Measurements from ENCODE around the gene PHLDA2. TPM values are rescaled to one million over a fixed set of nuclear protein-coding genes. Genes with fewer than 3 reads are reported as not detected.

PHLDA2 gene
- total and polyA plus RNA-seq, 2 experiments from 2014 or later, result 11.7 to 66.0 TPM

GRCh38 chr11:2974272-2974671, 45.1 kb upstream of the PHLDA2 start:
- WGBS, 2 experiments (ENCODE audit: low coverage in 1 of 2, low lambda C conversion rate in 2 of 2, missing lambda C conversion rate in 2 of 2), result 95 to 96% methylated on average over 3 of the region's 3 CpGs
- Histone ChIP-seq H3K27me3 (replicated peaks; ENCODE audit: insufficient read depth) (no peaks in the 10 kb centered on the region), H4K20me1 (ENCODE audit: insufficient read depth) (no peaks in the 10 kb centered on the region), H3K9me3 (ENCODE audit: low read depth) (no peaks in the 10 kb centered on the region), H3K27ac (no peak overlapping the region), H3F3A (ENCODE audit: insufficient read depth) (no peaks in the 10 kb centered on the region), H3K4me3 (no peak overlapping the region), H3K9me2 (ENCODE audit: insufficient read depth) (no peaks in the 10 kb centered on the region), H3K9ac (no peak overlapping the region), H3K4me1 (ENCODE audit: insufficient read depth) (no peaks in the 10 kb centered on the region), H3K79me2 (ENCODE audit: insufficient read depth) (peaks cover 94% of the 10 kb centered on the region), H3K36me3 (ENCODE audit: low read depth) (peaks cover 67% of the 10 kb centered on the region), H2AFZ (no peak overlapping the region), H3K4me2 (ENCODE audit: unreplicated experiment) (no peak overlapping the region)
- no peak for TF ChIP-seq EZH2phosphoT487 (IDR thresholded peaks at IDR 0.05; ENCODE audit: insufficient read depth, low read depth)
- no peak for TF ChIP-seq EZH2 (IDR thresholded peaks at IDR 0.05; ENCODE audit: insufficient read depth, poor library complexity, severe bottlenecking)
- no peak for DNase-seq
- in situ Hi-C loops (cut with MboI), result no loop called here

- Histone ChIP-seq H3K79me2 (ENCODE audit: insufficient read depth) (peaks cover 79% of the 10 kb centered on the region), H4K20me1 (ENCODE audit: insufficient read depth) (no peaks in the 10 kb centered on the region), H3K36me3 (ENCODE audit: low read depth) (peaks cover 65% of the 10 kb centered on the region), H3K4me2 (ENCODE audit: unreplicated experiment) (no peak overlapping the region), H2AFZ (no peak overlapping the region), H3K9me2 (ENCODE audit: insufficient read depth) (no peaks in the 10 kb centered on the region), H3K27ac (no peak overlapping the region), H3K9ac (no peak overlapping the region), H3K4me1 (ENCODE audit: insufficient read depth) (no peaks in the 10 kb centered on the region), H3K9me3 (ENCODE audit: low read depth) (no peaks in the 10 kb centered on the region), H3K27me3 (replicated peaks; ENCODE audit: insufficient read depth) (no peaks in the 10 kb centered on the region), H3F3A (ENCODE audit: insufficient read depth) (no peaks in the 10 kb centered on the region), H3K4me3 (no peak overlapping the region)
- 79 to 81% methylated on average over 6 of the region's 6 CpGs for WGBS, 2 experiments (ENCODE audit: low coverage in 1 of 2, low lambda C conversion rate in 2 of 2, missing lambda C conversion rate in 2 of 2)
- DNase-seq, result no peak
- in situ Hi-C loops (cut with MboI), result no loop called here
- TF ChIP-seq EZH2phosphoT487 (IDR thresholded peaks at IDR 0.05; ENCODE audit: insufficient read depth, low read depth), result no peak
- TF ChIP-seq EZH2 (IDR thresholded peaks at IDR 0.05; ENCODE audit: insufficient read depth, poor library complexity, severe bottlenecking), result no peak
These were observed 39.2 kb upstream of the PHLDA2 start for GRCh38 chr11:2968341-2968900.

- in situ Hi-C loops (cut with MboI), result no loop called here
- Histone ChIP-seq H2AFZ (no peak overlapping the region), H3K4me3 (no peak overlapping the region), H3K27ac (no peak overlapping the region), H3K9me2 (ENCODE audit: insufficient read depth) (no peaks in the 10 kb centered on the region), H3K79me2 (ENCODE audit: insufficient read depth) (peaks cover 62% of the 10 kb centered on the region), H3K4me1 (ENCODE audit: insufficient read depth) (no peaks in the 10 kb centered on the region), H3K36me3 (ENCODE audit: low read depth) (peaks cover 56% of the 10 kb centered on the region), H3K9ac (no peak overlapping the region), H4K20me1 (ENCODE audit: insufficient read depth) (no peaks in the 10 kb centered on the region), H3K9me3 (ENCODE audit: low read depth) (no peaks in the 10 kb centered on the region), H3K4me2 (ENCODE audit: unreplicated experiment) (no peak overlapping the region), H3K27me3 (replicated peaks; ENCODE audit: insufficient read depth) (no peaks in the 10 kb centered on the region), H3F3A (ENCODE audit: insufficient read depth) (no peaks in the 10 kb centered on the region)
- DNase-seq, result no peak
- TF ChIP-seq EZH2 (IDR thresholded peaks at IDR 0.05; ENCODE audit: insufficient read depth, poor library complexity, severe bottlenecking), result no peak
- no peak for TF ChIP-seq EZH2phosphoT487 (IDR thresholded peaks at IDR 0.05; ENCODE audit: insufficient read depth, low read depth)
- WGBS, 2 experiments (ENCODE audit: low coverage in 1 of 2, low lambda C conversion rate in 2 of 2, missing lambda C conversion rate in 2 of 2), result 94 to 95% methylated on average over 4 of the region's 4 CpGs
These were observed 35.6 kb upstream of the PHLDA2 start for GRCh38 chr11:2964782-2965181.

- Histone ChIP-seq H3K9me2 (ENCODE audit: insufficient read depth) (no peaks in the 10 kb centered on the region), H3K4me1 (ENCODE audit: insufficient read depth) (no peaks in the 10 kb centered on the region), H3K27me3 (replicated peaks; ENCODE audit: insufficient read depth) (no peaks in the 10 kb centered on the region), H3K4me3 (no peak overlapping the region), H3F3A (ENCODE audit: insufficient read depth) (no peaks in the 10 kb centered on the region), H2AFZ (no peak overlapping the region), H3K36me3 (ENCODE audit: low read depth) (peaks cover 56% of the 10 kb centered on the region), H3K9me3 (ENCODE audit: low read depth) (no peaks in the 10 kb centered on the region), H4K20me1 (ENCODE audit: insufficient read depth) (no peaks in the 10 kb centered on the region), H3K79me2 (ENCODE audit: insufficient read depth) (peaks cover 62% of the 10 kb centered on the region), H3K27ac (no peak overlapping the region), H3K9ac (no peak overlapping the region), H3K4me2 (ENCODE audit: unreplicated experiment) (no peak overlapping the region)
- 90% methylated on average over 6 of the region's 6 CpGs for WGBS, 2 experiments (ENCODE audit: low coverage in 1 of 2, low lambda C conversion rate in 2 of 2, missing lambda C conversion rate in 2 of 2)
- TF ChIP-seq EZH2phosphoT487 (IDR thresholded peaks at IDR 0.05; ENCODE audit: insufficient read depth, low read depth) (no peak), EZH2 (IDR thresholded peaks at IDR 0.05; ENCODE audit: insufficient read depth, poor library complexity, severe bottlenecking) (no peak)
- in situ Hi-C loops (cut with MboI), result no loop called here
- DNase-seq, result no peak
These were observed 34.5 kb upstream of the PHLDA2 start for GRCh38 chr11:2963761-2964160.
